Upper lobe of right lung (tissue), 1 donor: ENCODE results near the gene CDH4. TPM values are rescaled to one million over a fixed set of nuclear protein-coding genes. Genes with fewer than 3 reads are reported as not detected.

Source experiments
- ATAC-seq: fragments of 200-7000 bp; cut with Tn5 transposase; one replicate; pipeline ENCODE4 v1.9.1; 2020; ENCODE audit warnings: mild to moderate bottlenecking, moderate library complexity
- DNase-seq: peaks from one replicate; pipeline ENCODE4 v3.0.0-alpha.2; 2020
- H3K27ac ChIP-seq: fragments of 200-600 bp; one replicate; pipeline ENCODE4 v1.8.0; 2022
- H3K27me3 ChIP-seq: fragments of 200-600 bp; one replicate; pipeline ENCODE4 v1.8.0; 2022; ENCODE audit warnings: mild to moderate bottlenecking
- H3K36me3 ChIP-seq: fragments of 200-600 bp; one replicate; pipeline ENCODE4 v1.8.0; 2022
- H3K4me1 ChIP-seq: fragments of 200-600 bp; one replicate; pipeline ENCODE4 v1.8.0; 2022
- H3K4me3 ChIP-seq: fragments of 200-600 bp; one replicate; pipeline ENCODE4 v1.8.0; 2022; ENCODE audit warnings: mild to moderate bottlenecking
- H3K9me3 ChIP-seq: fragments of 200-600 bp; one replicate; pipeline ENCODE4 v1.8.0; 2022
- CTCF ChIP-seq: fragments of 200-600 bp; IDR thresholded peaks from one replicate; pipeline ENCODE4 v1.8.0; 2022; ENCODE audit warnings: antibody characterized with exemption
- intact Hi-C: fragments of 100-400 bp; cut with DNase I; formaldehyde crosslinking; loops from one replicate; pipeline ENCODE4 v1.11.0; 2022
- total RNA-seq: library from RNA; stranded (reverse); fragmentation: NEBNext Ultra II Directional; extraction: Animal tissue kit (Norgen Biotek cat#: 25700); gene quantifications from one replicate; pipeline ENCODE4 v1.2.1, GENCODE V29; 2021
- donor health status: DM: no; HTN: yes; CAD: no; lungs with severe emphysema.

Gene CDH4
- total RNA-seq, 1 donor from 2014 or later: 0.23 TPM

GRCh38 chr20:61909821-61910220 is 657.8 kb downstream of the CDH4 start:
- intact Hi-C loops: no loop called here
- no peaks in the 10 kb centered on the region for H3K36me3 ChIP-seq

GRCh38 chr20:61911824-61912223 is 659.8 kb downstream of the CDH4 start:
- no peaks in the 10 kb centered on the region for H3K36me3 ChIP-seq
- intact Hi-C loops: no loop called here
- ATAC-seq (no peak), DNase-seq (no peak)
- no peak overlapping the region for H3K4me3 ChIP-seq
- H3K9me3 ChIP-seq: no peaks in the 10 kb centered on the region
- no peak for TF ChIP-seq CTCF
- H3K27ac ChIP-seq: no peak overlapping the region
- H3K27me3 ChIP-seq: no peaks in the 10 kb centered on the region
- H3K4me1 ChIP-seq: no peaks in the 10 kb centered on the region

More at GRCh38 chr20:61909821-61910220, 657.8 kb downstream of the CDH4 start:
- TF ChIP-seq CTCF: no peak
- Histone ChIP-seq H3K9me3 (no peaks in the 10 kb centered on the region), H3K4me1 (no peaks in the 10 kb centered on the region), H3K4me3 (no peak overlapping the region), H3K27ac (no peak overlapping the region), H3K27me3 (no peaks in the 10 kb centered on the region)
- ATAC-seq (no peak), DNase-seq (no peak)

GRCh38 chr20:61912665-61913422 is 660.8 kb downstream of the CDH4 start:
- no peak for ATAC-seq
- Histone ChIP-seq H3K9me3 (no peaks in the 10 kb centered on the region), H3K4me3 (no peak overlapping the region), H3K27ac (no peak overlapping the region), H3K36me3 (no peaks in the 10 kb centered on the region), H3K27me3 (peaks cover 8% of the 10 kb centered on the region), H3K4me1 (no peaks in the 10 kb centered on the region)
- no peak for DNase-seq
- no peak for TF ChIP-seq CTCF
- intact Hi-C loops: no loop called here

GRCh38 chr20:61913423-61914225 is 661.6 kb downstream of the CDH4 start:
- no peak for TF ChIP-seq CTCF
- intact Hi-C loops: no loop called here
- no peak overlapping the region for H3K27ac ChIP-seq
- H3K36me3 ChIP-seq: no peaks in the 10 kb centered on the region
- ATAC-seq: no peak
- H3K9me3 ChIP-seq: no peaks in the 10 kb centered on the region
- no peak overlapping the region for H3K4me3 ChIP-seq
- H3K4me1 ChIP-seq: no peaks in the 10 kb centered on the region
- no peak for DNase-seq
- H3K27me3 ChIP-seq: peaks cover 13% of the 10 kb centered on the region

- Histone ChIP-seq H3K36me3 (no peaks in the 10 kb centered on the region), H3K9me3 (no peaks in the 10 kb centered on the region), H3K27ac (no peak overlapping the region), H3K27me3 (peaks cover 13% of the 10 kb centered on the region), H3K4me3 (no peak overlapping the region), H3K4me1 (no peaks in the 10 kb centered on the region)
- no peak for ATAC-seq
- no peak for TF ChIP-seq CTCF
- intact Hi-C loops: no loop called here
- DNase-seq: no peak
Observed at GRCh38 chr20:61915101-61915500, 663.0 kb downstream of the CDH4 start.
